Effector CD8-positive, alpha-beta T cell (primary cell): ENCODE measurements around the gene DMRTA1.
"Not testable (repeated sequence)": the region's sequence is repeated elsewhere in the genome, so short reads cannot be mapped to it uniquely, and the experiment has no call there.

ENCODE experiments used
- DNase-seq: peaks from one replicate; lab custom pipeline; 2025; lab: John Stamatoyannopoulos, UW

DMRTA1 gene

DNA sequence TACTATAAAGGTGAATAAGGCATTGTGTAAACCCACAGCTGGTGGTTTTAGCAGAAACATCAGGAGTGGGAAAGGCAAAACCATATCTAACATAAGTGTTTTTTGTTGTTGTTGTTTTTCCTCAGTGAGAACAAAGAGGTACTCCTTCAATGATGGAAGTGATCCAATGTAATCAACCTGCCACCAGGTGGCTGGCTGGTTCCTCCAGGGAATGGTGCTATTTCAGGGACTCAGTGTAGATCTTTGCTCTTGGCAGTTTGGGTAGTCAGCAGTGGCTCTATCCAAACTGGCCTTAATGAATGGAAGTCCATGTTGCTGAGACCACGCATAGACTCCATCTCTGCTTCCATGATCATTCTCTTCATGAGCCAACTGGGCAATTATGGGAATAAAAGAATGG lies 10.8 kb downstream of the DMRTA1 start:
- DNase-seq, result no peak

DNA sequence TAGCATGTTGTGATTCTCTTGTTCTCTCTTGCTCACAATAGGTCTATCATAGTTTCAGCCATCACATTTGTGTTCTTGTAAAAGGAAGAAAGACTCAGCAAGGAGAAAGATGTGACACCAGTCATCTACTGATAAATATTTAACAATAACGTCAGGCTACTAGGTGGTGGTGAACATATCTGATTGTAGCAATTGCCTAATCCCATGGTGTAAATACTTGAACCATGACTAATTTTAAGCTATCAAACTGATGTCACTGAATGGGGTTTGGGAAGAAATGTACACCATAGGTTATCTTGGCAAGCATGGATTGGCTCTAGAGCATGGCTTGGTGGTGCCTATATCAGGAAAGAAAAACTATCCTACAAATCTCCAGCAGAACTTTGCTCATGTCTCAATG lies 16.6 kb downstream of the DMRTA1 start:
- DNase-seq, result no peak

DNA sequence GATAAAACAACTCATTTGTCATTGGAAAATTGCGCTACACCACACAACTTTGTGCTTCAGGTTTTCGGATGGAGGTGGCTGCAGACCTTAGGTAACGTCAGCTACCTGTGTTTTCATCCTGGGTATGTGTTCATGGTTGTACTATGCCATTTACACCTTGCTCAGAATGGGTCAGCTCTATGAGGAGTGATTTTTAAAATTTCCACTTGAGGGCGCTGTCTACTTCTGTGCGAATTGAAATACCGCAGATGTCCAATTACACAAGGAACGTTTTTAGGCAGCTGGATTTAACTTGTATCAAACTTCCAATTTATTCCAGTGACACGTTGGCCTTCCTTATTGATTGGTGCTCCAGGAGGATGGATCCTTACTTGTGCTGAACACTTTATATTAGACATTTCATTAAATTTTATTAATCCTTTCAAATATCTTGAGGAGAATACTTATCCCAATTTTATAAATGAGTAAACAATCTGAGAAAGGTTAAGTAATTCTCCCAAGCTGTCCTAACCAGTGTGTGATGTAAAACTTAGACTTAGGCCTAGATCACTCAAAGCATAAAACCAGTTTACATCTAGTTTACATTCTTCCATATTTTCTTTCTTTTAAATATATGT lies 23.4 kb downstream of the DMRTA1 start:
- no peak for DNase-seq

DNA sequence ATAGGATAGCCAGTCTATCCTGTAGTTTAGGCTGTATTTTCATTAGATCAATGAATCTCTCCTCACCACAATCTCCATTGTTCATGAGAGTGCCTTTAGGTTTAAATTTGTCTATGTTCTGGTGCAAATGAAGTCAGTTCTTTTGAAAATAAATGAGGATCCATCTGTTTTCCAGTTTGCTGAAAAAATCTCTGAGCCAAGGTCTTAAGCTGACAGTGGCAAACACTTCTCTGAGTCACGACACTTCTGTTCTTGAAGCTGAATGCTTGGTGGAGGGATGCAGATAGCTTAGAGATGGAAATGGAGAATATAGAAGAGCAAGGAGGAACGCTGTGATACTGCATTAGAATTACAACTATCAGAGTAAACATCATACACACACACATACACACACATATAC lies 34.9 kb downstream of the DMRTA1 start:
- no peak for DNase-seq

GRCh38 chr9:22483528-22484070 lies 37.0 kb downstream of the DMRTA1 start:
- DNase-seq, result no peak

DNA sequence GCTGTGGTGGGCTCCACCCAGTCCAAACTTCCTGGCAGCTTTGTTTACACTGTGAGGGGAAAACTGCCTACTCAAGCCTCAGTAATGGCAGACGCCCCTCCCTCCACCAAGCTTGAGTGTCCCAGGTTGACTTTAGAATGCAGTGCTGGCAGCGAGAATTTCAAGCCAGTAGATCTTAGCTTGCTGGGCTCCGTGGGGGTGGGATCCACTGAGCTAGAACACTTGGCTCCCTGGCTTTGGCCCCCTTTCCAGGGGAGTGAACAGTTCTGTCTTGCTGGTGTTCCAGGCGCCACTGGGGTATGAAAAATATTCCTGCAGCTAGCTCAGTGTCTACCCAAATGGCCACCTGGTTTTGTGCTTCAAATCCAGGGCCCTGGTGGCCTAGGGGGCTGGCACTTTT lies 49.6 kb downstream of the DMRTA1 start:
- DNase-seq, result not testable (repeated sequence)
